BE2C (cell line): Measurements from ENCODE around the gene STXBP5L.

Source experiments
- DNase-seq: peaks from one replicate; pipeline ENCODE4 v3.0.0-alpha.2; 2020
- H3K27me3 ChIP-seq: fragments of 250-450 bp; sonication (Bioruptor Pico); 2 replicates; pipeline ENCODE4 v1.5.1; 2020; ENCODE audit warnings: mild to moderate bottlenecking
- H3K36me3 ChIP-seq: fragments of 250-450 bp; sonication (Bioruptor Pico); 2 replicates; pipeline ENCODE4 v1.5.1; 2020; ENCODE audit warnings: mild to moderate bottlenecking
- H3K4me1 ChIP-seq: fragments of 250-450 bp; sonication (Bioruptor Pico); 2 replicates; pipeline ENCODE4 v1.5.1; 2020
- H3K4me3 ChIP-seq: 2 replicates; pipeline ENCODE4 v1.5.1; 2011; ENCODE audit warnings: low read depth, low read length
- H3K9me3 ChIP-seq: fragments of 250-450 bp; sonication (Bioruptor Pico); 2 replicates; pipeline ENCODE4 v1.5.1; 2020
- TF ChIP-seq, protein P1 (sequence below): IDR thresholded peaks from 2 replicates; pipeline ENCODE4 v1.5.1; 2012; ENCODE audit warnings: mild to moderate bottlenecking, low read depth, low read length

STXBP5L gene

DNA sequence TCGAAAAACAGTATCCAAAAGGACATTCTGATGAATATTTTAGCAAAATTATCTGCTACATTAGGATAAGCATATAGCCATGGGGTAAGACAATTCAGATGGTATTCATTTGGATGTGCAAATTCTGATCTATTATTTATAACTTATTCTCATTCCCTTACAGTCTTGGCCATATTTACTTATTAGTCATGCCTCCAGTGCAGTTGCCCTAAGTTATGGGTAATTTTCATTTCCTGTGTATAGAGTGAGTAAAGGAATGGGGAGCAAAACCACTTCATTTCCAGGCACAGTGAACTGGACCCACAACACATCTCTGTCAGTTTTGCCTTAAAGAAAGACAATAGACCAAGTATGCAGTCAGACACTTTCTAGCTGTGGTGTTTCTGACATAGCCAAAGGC is 503.5 kb downstream of the STXBP5L start:
- TF ChIP-seq, protein P1, sequence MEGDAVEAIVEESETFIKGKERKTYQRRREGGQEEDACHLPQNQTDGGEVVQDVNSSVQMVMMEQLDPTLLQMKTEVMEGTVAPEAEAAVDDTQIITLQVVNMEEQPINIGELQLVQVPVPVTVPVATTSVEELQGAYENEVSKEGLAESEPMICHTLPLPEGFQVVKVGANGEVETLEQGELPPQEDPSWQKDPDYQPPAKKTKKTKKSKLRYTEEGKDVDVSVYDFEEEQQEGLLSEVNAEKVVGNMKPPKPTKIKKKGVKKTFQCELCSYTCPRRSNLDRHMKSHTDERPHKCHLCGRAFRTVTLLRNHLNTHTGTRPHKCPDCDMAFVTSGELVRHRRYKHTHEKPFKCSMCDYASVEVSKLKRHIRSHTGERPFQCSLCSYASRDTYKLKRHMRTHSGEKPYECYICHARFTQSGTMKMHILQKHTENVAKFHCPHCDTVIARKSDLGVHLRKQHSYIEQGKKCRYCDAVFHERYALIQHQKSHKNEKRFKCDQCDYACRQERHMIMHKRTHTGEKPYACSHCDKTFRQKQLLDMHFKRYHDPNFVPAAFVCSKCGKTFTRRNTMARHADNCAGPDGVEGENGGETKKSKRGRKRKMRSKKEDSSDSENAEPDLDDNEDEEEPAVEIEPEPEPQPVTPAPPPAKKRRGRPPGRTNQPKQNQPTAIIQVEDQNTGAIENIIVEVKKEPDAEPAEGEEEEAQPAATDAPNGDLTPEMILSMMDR: no peak
- H3K4me1 ChIP-seq: no peaks in the 10 kb centered on the region
- H3K4me3 ChIP-seq: no peak overlapping the region
- H3K27me3 ChIP-seq: no peaks in the 10 kb centered on the region; the same call in 1 of the 2 replicates
- no peaks in the 10 kb centered on the region for H3K9me3 ChIP-seq
- H3K36me3 ChIP-seq: no peaks in the 10 kb centered on the region
- no peak for DNase-seq

DNA sequence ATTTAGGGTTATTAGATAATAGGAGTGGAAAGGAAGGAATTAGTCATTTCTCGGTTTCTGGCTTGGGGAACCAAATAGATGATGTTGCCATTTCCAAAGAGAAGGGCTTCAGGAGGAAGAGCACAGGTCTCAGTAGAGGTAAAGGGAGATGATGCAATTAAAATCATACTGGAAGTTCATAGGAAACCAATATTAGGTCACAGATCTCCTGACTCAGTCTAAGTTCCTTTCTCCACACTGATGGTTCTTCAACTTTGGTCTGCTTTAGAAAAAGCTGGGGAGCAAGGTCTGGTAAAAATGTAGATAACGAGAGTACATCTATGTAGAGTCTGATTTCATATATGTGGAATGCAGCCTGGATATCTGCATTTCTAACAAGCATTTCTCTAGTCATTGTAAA is 506.9 kb downstream of the STXBP5L start:
- TF ChIP-seq, protein P1: no peak
- no peaks in the 10 kb centered on the region for H3K4me1 ChIP-seq
- no peaks in the 10 kb centered on the region for H3K36me3 ChIP-seq
- no peak overlapping the region for H3K4me3 ChIP-seq
- no peaks in the 10 kb centered on the region for H3K27me3 ChIP-seq
- H3K9me3 ChIP-seq: no peaks in the 10 kb centered on the region
- no peak for DNase-seq

DNA sequence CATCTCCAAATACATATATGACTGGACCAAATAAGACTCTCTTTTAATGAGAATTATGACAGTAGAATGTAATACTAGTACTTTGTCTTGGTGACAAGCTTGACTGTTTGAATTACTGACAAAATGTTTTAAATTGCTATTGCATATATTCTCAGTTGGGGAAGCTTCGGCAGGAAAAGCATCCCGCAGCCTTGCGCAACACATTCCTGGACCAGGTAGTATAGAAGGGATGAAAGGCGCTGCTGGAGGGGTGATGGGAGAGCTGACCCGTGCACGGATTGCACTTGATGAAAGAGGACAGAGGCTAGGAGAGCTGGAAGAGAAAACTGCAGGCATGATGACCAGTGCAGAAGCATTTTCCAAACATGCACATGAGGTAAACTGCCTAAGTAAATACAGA is 510.2 kb downstream of the STXBP5L start:
- no peak for DNase-seq
- H3K27me3 ChIP-seq: no peaks in the 10 kb centered on the region
- TF ChIP-seq, protein P1: no peak
- H3K4me1 ChIP-seq: no peaks in the 10 kb centered on the region
- no peaks in the 10 kb centered on the region for H3K9me3 ChIP-seq
- H3K4me3 ChIP-seq: no peak overlapping the region
- no peaks in the 10 kb centered on the region for H3K36me3 ChIP-seq

DNA sequence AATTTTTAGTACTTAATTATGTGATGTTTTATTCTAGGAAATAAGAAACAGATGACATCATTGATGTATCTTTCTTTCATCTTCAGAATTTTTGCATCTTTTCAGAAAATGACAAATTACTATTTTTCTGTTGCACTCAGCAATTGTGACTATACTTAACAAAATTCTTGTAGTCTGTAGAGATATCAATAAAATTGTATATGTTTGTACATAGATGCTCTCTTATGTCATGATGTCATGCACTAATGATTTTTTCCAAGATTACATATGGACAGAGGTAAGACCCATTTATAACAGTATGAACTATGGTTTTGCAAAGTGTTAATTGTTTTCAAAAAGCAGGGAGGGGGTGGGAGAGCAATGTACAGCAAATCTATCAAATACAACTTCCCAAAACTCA is 516.5 kb downstream of the STXBP5L start:
- DNase-seq: no peak
- no peaks in the 10 kb centered on the region for H3K27me3 ChIP-seq
- H3K36me3 ChIP-seq: peaks cover 12% of the 10 kb centered on the region
- TF ChIP-seq, protein P1: no peak
- H3K4me1 ChIP-seq: no peaks in the 10 kb centered on the region
- no peaks in the 10 kb centered on the region for H3K9me3 ChIP-seq
- H3K4me3 ChIP-seq: no peak overlapping the region

DNA sequence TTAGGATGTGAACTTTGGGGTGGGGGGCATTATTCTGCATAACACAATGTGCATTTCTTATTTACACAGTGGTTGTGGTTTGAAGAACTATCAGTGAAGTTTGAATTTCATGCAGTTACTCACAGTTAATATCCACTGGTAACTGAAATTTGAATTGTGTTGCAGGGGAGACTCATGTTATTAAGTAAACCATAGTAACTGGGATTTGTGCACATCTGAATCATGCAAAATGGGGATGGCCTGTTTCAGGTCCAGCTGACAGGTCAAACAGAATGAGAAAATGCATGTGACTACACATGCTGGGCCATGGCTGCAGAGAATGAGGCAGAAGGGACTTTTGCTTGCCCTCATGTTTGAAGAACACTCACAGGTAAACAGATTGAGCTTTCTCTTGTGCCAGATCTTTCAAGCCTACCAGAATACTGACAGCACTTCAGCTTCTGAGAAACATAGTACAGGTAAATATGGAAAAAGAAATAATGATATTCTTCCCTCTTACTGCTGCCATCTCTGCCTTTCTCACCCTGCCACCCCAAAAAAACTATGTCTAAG is 522.7 kb downstream of the STXBP5L start:
- DNase-seq: no peak
- Histone ChIP-seq H3K27me3 (no peaks in the 10 kb centered on the region), H3K36me3 (peaks cover 41% of the 10 kb centered on the region), H3K4me1 (no peaks in the 10 kb centered on the region), H3K9me3 (no peaks in the 10 kb centered on the region), H3K4me3 (no peak overlapping the region)
- TF ChIP-seq, protein P1: no peak

DNA sequence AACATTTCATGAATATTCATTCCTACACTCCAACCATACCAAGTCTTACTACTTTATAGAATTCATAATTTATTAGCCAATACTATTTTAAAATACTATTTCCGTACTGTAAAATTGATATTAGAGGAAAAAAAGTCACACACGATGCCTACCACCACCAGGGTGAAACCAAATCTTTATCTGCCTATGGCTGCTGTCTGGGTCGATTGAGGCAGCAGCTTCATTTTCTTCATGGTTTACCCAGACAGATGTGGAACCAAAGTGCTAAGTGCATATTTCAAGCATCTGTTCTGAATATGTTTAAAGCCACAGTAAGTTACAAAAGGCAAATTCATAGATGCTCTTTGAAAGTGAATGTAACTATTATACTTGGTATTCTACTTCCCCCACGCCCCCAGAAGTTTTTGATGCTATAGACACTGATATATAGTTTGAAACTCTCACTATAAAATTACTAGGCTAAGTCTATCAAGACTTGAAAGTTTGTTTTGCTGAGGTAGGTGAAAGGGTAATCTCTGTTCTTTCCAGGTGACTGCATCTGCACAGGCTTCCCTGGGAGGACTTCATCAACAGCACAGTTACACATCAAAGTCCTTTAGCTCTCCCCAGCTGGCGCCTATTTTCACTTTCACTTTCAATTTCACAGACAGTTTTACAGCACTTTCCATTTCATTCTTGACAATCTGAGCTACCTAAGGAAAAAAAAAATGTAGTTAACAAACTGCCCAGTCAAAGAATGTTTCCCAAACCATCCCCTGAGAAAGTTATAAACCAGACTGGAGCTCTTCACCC is 523.9 kb downstream of the STXBP5L start:
- no peaks in the 10 kb centered on the region for H3K9me3 ChIP-seq
- TF ChIP-seq, protein P1: no peak
- peaks cover 46% of the 10 kb centered on the region for H3K36me3 ChIP-seq
- H3K4me3 ChIP-seq: no peak overlapping the region
- no peak for DNase-seq
- no peaks in the 10 kb centered on the region for H3K27me3 ChIP-seq
- no peaks in the 10 kb centered on the region for H3K4me1 ChIP-seq
